Measurements from ENCODE around the gene AREL1.

Gene AREL1

DNA sequence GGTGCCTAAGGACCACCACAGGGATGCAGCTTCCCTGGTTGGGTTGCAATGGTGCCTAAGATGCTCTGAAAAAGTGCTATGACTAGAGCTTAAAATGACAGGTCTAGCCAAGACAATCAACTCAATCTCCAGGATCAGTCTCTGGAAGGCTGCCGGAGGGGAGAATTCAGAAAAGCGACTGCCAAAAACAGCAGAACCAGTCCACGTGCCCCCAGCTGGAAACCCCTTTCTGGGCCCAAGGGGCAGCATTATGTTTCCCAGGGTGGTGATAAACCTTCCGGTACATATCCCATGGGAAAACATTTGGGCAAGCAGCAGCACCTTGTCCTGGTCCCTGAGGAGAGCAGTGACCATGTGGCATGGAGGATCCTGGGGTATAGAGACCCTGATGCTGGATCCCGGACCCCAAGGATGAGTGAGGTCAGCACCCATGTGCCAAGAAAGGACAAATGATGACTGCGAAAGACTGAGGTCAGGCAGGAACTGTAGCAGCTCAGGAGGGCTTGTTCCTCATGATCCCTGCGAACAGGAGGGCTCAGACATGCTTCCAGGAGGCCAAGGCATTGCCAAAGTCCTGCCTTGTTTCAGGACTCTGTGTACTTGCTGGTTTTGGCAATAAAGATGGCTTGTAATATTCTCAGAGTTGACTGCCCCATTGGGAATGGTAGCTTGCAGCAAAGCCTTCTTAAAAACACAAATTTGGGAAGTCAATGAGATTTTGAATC lies 51.0 kb downstream of the AREL1 start:
- DNase-seq (ENCODE audit: low read depth in 2 of 3, low spot score in 1 of 3): no peak

DNA sequence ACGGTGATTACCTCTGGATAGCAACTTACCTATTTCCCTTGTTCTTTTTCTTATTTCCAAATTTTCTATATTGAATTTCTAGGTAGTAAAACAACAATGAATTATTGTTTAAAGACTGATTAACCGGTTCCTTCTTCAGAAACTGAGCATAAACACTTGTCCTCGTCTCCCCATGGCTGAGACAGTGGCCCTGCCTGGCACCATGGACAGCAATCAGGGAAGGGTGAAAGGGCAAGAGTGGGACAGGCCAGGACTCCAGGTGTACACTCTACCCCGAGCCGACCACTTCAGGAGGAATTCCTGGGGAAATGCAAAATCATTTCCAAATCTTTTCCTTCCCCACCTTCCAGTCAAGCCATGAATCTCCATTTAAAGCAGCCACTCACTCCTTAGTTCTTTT lies 52.0 kb downstream of the AREL1 start:
- DNase-seq (ENCODE audit: low read depth in 2 of 3, low spot score in 1 of 3): no peak

- DNase-seq (ENCODE audit: low read depth in 2 of 3, low spot score in 1 of 3): no peak
These were observed 52.7 kb downstream of the AREL1 start for GRCh38 chr14:74660167-74660566.

- DNase-seq (ENCODE audit: low read depth in 2 of 3, low spot score in 1 of 3): no peak
These were observed 54.2 kb downstream of the AREL1 start for GRCh38 chr14:74658535-74659131.

DNA sequence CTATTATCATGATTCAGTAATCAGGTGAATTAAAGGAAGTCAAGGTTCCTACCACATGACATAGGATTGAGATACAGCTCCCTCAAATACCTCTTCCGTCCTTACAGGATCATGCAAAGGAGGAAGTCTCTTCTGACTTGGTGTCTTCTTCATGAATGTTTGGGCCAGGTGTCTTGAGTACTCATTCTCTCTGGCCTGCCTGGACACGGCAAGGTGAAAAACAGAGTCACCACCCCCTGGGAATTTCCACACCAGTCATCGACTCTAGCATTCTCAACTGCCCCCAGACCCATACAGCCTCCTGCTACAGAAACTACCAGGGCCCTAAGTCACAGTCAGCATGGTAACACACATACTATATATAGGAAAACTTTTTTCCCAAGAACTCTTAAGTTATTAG lies 55.9 kb downstream of the AREL1 start:
- DNase-seq (ENCODE audit: low read depth in 2 of 3, low spot score in 1 of 3): no peak

DNA sequence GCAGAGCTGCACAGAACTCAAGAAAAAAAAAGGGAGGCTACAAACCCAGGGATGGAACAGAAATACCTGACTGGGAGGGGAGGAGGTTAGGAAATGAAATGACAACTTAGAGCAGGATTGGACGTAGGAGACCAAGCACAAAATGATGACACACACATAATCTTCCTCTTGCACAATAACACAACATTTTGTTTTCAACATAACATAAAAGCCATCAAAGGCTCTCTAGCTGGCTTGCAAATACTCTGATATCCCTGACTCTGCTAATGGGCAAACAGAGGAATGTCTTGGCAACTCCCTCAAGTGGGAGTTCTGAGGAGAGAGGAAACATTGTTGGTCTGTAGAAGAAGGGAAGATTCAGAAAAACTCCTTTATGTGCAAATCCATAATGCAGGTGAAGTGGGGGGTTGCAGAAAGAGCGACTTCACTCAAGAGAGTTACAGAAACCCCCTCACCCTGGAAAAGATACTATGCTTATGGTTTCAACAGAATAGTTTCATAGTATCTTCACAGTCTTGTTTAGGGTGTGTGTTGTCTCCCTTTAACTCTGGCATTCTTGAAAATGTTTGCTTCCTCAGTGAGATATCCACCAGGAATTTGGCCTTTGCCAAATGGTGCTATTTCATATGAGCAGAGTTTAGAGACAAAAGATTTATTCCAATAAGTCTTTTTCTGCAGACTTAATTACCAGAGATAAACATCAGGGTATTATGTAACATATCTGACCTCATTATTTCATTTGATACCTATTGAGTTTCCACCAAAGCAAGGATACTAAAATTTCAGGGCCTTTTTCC lies 57.1 kb downstream of the AREL1 start:
- no peak for DNase-seq (ENCODE audit: low read depth in 2 of 3, low spot score in 1 of 3)

- no peak for DNase-seq (ENCODE audit: low read depth in 2 of 3, low spot score in 1 of 3)
These were observed 57.9 kb downstream of the AREL1 start for GRCh38 chr14:74654931-74655330.

DNA sequence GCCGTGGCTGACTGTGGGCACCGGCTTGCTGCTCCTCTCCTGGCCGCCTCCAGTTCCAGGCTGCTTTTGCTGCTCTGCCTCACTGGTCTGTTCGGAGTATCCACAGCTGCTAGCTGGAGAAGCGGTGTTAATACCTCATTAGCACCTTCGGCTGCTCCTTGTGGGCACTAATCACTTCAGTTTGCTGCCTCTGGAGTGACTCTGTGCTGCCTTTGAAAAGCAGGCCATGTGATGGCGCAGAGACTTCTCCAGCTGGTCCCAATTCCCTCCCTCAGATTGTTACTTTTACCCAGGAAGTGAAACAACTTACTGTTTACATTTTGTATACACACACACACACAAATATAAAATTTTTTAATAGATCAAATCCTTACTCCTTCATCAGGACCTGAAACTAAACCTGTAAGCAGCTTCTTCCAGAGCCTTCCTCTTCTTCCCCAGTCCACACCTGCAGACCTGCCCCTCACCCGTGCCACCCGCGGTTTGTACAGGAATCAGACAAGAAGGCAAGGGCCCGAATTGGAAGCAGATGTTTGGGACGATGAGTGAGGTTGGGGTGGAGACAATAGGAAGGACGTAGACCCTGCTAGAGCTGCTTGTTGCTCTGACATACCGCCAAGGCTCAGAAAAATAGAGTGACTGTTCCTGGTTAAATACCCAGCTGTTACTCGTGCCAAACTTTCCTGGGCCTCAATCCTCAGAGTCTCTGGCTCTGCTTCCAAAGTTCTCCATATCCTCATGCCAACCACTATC lies 59.3 kb downstream of the AREL1 start:
- no peak for DNase-seq (ENCODE audit: low read depth in 2 of 3, low spot score in 1 of 3)

- no peak for DNase-seq (ENCODE audit: low read depth in 2 of 3, low spot score in 1 of 3)
These were observed 60.3 kb downstream of the AREL1 start for GRCh38 chr14:74652541-74652940.

DNA sequence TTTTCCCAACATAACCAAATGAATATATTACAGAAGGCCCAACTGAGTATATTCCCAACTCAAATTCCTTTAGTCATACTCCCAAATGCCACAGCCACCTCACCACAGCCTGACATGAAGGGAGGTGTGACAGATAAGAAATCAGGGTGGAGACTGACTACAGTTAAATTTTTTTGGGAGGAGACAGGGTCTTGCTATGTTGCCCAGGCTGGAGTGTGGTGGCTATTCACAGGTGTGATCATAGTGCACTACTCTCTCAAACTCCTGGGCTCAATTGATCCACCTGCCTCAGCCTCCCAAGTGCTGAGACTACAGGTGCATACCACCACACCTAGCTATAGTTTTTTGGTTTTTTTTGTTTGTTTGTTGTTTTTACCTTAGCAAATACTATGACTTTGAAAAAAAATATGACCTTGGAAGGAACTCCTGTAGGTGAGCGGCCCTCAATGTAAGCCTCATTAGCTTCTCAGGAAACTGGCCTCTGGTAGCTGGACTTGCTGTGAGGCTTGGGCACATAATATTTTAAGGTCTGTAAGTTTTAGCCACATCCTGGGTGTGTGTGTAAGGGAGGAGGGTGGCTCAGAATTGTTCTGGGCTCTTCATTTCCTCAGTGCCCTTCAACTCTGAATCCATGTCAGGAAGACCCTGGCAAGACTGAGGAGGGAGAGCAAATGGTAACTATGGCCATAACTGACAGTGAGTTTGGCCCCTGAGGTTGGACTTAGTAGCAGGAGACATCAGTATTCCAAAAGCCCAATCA lies 61.8 kb downstream of the AREL1 start:
- no peak for DNase-seq (ENCODE audit: low read depth in 2 of 3, low spot score in 1 of 3)

- no peak for DNase-seq (ENCODE audit: low read depth in 2 of 3, low spot score in 1 of 3)
These were observed 63.2 kb downstream of the AREL1 start for GRCh38 chr14:74649673-74650072.

DNA sequence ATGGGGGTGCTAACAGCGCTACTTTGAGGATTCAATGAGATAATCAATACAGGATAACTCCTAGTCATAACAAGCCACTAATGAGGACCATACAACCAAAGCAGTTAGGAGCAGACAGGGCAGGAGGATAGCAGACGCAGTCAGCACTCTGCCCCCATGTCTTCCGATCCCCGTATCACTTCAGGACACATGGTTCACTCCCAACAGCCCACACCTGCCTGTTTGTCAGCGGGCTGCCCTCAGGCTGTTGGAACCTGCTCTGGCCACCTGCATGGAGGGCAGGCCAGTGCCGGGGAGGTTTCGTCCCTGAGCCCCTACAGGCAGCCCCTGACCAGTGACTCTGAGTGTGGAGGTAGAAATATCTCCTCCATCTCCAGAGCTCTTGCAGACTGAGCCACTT lies 63.7 kb downstream of the AREL1 start:
- no peak for DNase-seq (ENCODE audit: low read depth in 2 of 3, low spot score in 1 of 3)

- no peak for DNase-seq (ENCODE audit: low read depth in 2 of 3, low spot score in 1 of 3)
These were observed 64.3 kb downstream of the AREL1 start for GRCh38 chr14:74648601-74649000.

DNA sequence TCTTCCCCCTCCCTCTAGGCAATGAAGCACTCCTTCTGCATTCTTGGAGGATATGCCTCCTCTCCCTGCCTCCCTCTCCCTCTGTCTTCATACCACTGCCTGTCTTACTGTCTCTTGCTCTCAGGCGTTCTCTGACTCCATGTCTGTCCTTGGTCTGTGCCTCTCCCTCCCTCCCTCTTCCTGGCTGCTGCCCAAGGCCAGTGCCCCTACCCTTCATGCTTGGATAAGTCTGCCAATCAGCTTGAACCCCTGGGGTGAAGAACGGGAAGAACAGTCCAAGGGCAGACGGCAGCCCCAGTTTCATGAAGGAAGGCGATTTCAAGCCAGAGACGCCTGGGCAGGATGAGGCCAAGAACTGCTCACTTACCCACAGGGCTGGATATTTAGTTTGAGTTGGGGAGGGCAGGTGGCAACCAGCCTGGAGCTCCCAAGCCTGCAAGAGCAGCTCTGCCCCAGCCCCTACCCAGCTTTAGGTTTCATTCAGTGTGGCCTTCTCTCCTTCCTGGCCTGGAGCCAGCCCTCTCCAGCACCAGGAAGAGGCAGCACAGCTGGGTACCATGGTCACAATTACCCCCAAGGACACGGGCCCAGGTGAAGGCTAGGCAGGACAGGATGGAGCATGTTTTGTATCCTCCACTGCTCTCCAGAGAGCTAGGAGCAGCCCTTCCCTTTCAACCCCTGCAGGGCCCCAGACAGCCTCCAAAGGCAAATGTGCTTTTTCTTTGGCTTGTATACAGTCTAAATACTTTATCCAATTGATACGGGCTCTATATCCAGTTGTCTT lies 65.0 kb downstream of the AREL1 start:
- DNase-seq (ENCODE audit: low read depth in 2 of 3, low spot score in 1 of 3): no peak

GRCh38 chr14:74647061-74647677 lies 65.7 kb downstream of the AREL1 start:
- DNase-seq (ENCODE audit: low read depth in 2 of 3, low spot score in 1 of 3): no peak

- no peak for DNase-seq (ENCODE audit: low read depth in 2 of 3, low spot score in 1 of 3)
These were observed 67.0 kb downstream of the AREL1 start for GRCh38 chr14:74645756-74646470.

GRCh38 chr14:74645244-74645643 lies 67.6 kb downstream of the AREL1 start:
- DNase-seq (ENCODE audit: low read depth in 2 of 3, low spot score in 1 of 3): no peak

GRCh38 chr14:74641601-74642391 lies 71.1 kb downstream of the AREL1 start:
- no peak for DNase-seq (ENCODE audit: low read depth in 2 of 3, low spot score in 1 of 3)
